Fibroblast of the aortic adventitia (primary cell): Measurements from ENCODE around the gene TMEM183A. TPM values are rescaled to one million over a fixed set of nuclear protein-coding genes. Genes with fewer than 3 reads are reported as not detected.

ENCODE experiments used
- DNase-seq: peaks from one replicate; pipeline ENCODE4 v3.0.0-alpha.2; 2010; ENCODE audit warnings: low read depth
- H3K4me3 ChIP-seq: 2 replicates; pipeline ENCODE4 v1.5.1; 2011; ENCODE audit warnings: low read depth, mild to moderate bottlenecking, control low read depth, low read length, moderate library complexity
- total RNA-seq: library from RNA; depleted of rRNA; stranded (reverse); fragments of >200 nt; gene quantifications from 2 replicates; pipeline ENCODE4 v1.2.3, GENCODE V29; 2012; ENCODE audit warnings: low replicate concordance
- TF ChIP-seq, protein P1 (sequence below): IDR thresholded peaks from 2 replicates; pipeline ENCODE4 v1.5.1; 2011; ENCODE audit warnings: mild to moderate bottlenecking, low read length, control low read depth, inconsistent platforms; ENCODE audit not compliant: insufficient read depth

TMEM183A gene
- total RNA-seq, 1 donor, result 76.2 TPM

- TF ChIP-seq, protein P1, sequence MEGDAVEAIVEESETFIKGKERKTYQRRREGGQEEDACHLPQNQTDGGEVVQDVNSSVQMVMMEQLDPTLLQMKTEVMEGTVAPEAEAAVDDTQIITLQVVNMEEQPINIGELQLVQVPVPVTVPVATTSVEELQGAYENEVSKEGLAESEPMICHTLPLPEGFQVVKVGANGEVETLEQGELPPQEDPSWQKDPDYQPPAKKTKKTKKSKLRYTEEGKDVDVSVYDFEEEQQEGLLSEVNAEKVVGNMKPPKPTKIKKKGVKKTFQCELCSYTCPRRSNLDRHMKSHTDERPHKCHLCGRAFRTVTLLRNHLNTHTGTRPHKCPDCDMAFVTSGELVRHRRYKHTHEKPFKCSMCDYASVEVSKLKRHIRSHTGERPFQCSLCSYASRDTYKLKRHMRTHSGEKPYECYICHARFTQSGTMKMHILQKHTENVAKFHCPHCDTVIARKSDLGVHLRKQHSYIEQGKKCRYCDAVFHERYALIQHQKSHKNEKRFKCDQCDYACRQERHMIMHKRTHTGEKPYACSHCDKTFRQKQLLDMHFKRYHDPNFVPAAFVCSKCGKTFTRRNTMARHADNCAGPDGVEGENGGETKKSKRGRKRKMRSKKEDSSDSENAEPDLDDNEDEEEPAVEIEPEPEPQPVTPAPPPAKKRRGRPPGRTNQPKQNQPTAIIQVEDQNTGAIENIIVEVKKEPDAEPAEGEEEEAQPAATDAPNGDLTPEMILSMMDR, result no peak
- DNase-seq, result peak; percentile 75
- no peak overlapping the region for H3K4me3 ChIP-seq
Measured at GRCh38 chr1:203046984-203047630, 39.9 kb downstream of the TMEM183A start.

GRCh38 chr1:203048086-203048485 lies 40.9 kb downstream of the TMEM183A start:
- H3K4me3 ChIP-seq, result no peak overlapping the region
- no peak for DNase-seq
- TF ChIP-seq, protein P1, result no peak

- TF ChIP-seq, protein P1, result no peak
- DNase-seq, result no peak
- H3K4me3 ChIP-seq, result no peak overlapping the region
Measured at GRCh38 chr1:203048555-203049051, 41.4 kb downstream of the TMEM183A start.

- no peak for DNase-seq
- TF ChIP-seq, protein P1, result no peak
- no peak overlapping the region for H3K4me3 ChIP-seq
Measured at GRCh38 chr1:203049077-203049476, 41.9 kb downstream of the TMEM183A start.

GRCh38 chr1:203049576-203050180 lies 42.5 kb downstream of the TMEM183A start:
- DNase-seq, result no peak
- no peak overlapping the region for H3K4me3 ChIP-seq
- TF ChIP-seq, protein P1, result no peak

DNA sequence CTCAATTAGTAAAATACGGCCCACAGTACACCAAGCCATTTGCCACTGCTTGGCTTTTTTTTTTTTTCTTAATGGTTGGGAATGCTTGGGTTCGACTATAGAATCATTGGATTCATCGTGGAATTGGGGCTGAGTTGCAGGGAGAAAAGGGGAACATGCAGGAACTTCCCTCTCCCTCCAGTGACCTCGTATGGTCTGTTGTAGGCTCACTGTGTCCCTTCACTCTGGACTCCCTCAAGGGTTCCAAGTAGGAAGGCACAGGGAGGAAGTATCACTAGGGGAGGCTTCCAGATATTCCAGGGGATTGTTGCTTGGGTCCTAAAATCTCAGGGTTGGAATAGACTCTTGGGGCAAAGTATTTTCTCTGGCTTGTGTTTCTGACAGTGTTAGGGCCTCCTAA lies 43.7 kb downstream of the TMEM183A start:
- TF ChIP-seq, protein P1, result no peak
- H3K4me3 ChIP-seq, result no peak overlapping the region
- DNase-seq, result no peak

DNA sequence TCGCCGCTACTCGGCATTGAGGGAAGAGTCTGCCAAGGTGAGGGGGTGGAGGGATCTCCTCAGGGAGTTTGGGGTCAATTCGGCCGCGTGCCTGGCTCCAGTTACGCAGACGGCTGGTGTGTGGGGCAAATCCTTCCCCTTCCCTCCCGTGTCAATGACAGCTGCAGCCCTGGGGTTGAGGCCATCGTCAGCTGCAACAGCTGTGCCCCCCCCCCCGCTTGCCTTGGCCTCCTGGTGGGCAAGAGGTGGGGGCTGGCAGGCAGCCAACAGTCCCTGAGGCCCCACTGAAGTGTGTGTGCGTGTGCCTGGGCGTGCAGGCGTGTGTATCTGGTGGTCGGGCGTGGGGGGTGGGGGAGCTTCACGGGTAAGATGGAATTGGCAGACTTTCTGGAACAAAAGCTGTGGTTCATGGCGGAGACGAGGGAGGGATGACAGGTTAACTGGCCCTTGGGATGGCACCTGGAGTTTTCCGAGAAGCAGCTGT lies 44.7 kb downstream of the TMEM183A start:
- TF ChIP-seq, protein P1, result no peak
- no peak overlapping the region for H3K4me3 ChIP-seq
- DNase-seq, result no peak
